ENCODE data around the gene GADD45G. TPM values are rescaled to one million over a fixed set of nuclear protein-coding genes. Genes with fewer than 3 reads are reported as not detected.

The GADD45G gene
- polyA plus RNA-seq, 1 donor from 2014 or later, result 161 TPM

GRCh38 chr9:89638359-89638758, 33.5 kb downstream of the GADD45G start:
- Histone ChIP-seq H4K20me1 (ENCODE audit: insufficient read depth) (no peaks in the 10 kb centered on the region), H2AFZ (ENCODE audit: low read depth, low read length) (no peak overlapping the region), H3K27me3 (ENCODE audit: insufficient read depth, low read depth, low read length) (no peaks in the 10 kb centered on the region), H3K9ac (ENCODE audit: low read length) (no peak overlapping the region), H3K9me3 (ENCODE audit: low read length) (no peaks in the 10 kb centered on the region), H3F3A (ENCODE audit: insufficient read depth, low read length, poor library complexity, severe bottlenecking) (no peaks in the 10 kb centered on the region), H3K79me2 (replicated peaks; ENCODE audit: insufficient read depth, low read length) (no peaks in the 10 kb centered on the region), H3K36me3 (ENCODE audit: insufficient read depth, low read length) (no peaks in the 10 kb centered on the region), H3K27ac (ENCODE audit: low read length) (no peak overlapping the region), H3K9me2 (ENCODE audit: insufficient read depth, low read length) (no peaks in the 10 kb centered on the region), H3K4me3 (ENCODE audit: low read length) (no peak overlapping the region), H3K4me2 (ENCODE audit: low read length) (no peak overlapping the region)
- TF ChIP-seq RAD21 (conservative IDR thresholded peaks at IDR 0.05) (no peak), POLR2AphosphoS5 (IDR thresholded peaks at IDR 0.05) (no peak), MXI1 (conservative IDR thresholded peaks at IDR 0.05; ENCODE audit: poor library complexity, severe bottlenecking) (no peak), EZH2 (IDR thresholded peaks at IDR 0.05; ENCODE audit: borderline replicate concordance, insufficient read depth, low read length, poor library complexity, severe bottlenecking) (no peak), CTCF (IDR thresholded peaks at IDR 0.05; ENCODE audit: poor library complexity, severe bottlenecking) (no peak), TAF1 (IDR thresholded peaks at IDR 0.05; ENCODE audit: low read depth) (no peak), EP300 (conservative IDR thresholded peaks at IDR 0.05; ENCODE audit: poor library complexity, severe bottlenecking) (no peak), SMC3 (conservative IDR thresholded peaks at IDR 0.05; ENCODE audit: poor library complexity) (no peak), REST (IDR thresholded peaks at IDR 0.05; ENCODE audit: borderline replicate concordance) (no peak)

- Histone ChIP-seq H3K27me3 (ENCODE audit: insufficient read depth, low read depth, low read length) (no peaks in the 10 kb centered on the region), H3K9ac (ENCODE audit: low read length) (no peak overlapping the region), H3K4me3 (ENCODE audit: low read length) (no peak overlapping the region), H2AFZ (ENCODE audit: low read depth, low read length) (no peak overlapping the region), H3K9me3 (ENCODE audit: low read length) (no peaks in the 10 kb centered on the region), H4K20me1 (ENCODE audit: insufficient read depth) (no peaks in the 10 kb centered on the region), H3K36me3 (ENCODE audit: insufficient read depth, low read length) (no peaks in the 10 kb centered on the region), H3K9me2 (ENCODE audit: insufficient read depth, low read length) (no peaks in the 10 kb centered on the region), H3K79me2 (replicated peaks; ENCODE audit: insufficient read depth, low read length) (no peaks in the 10 kb centered on the region), H3K27ac (ENCODE audit: low read length) (no peak overlapping the region), H3F3A (ENCODE audit: insufficient read depth, low read length, poor library complexity, severe bottlenecking) (no peaks in the 10 kb centered on the region), H3K4me2 (ENCODE audit: low read length) (no peak overlapping the region)
- TF ChIP-seq EZH2 (IDR thresholded peaks at IDR 0.05; ENCODE audit: borderline replicate concordance, insufficient read depth, low read length, poor library complexity, severe bottlenecking) (no peak), POLR2AphosphoS5 (IDR thresholded peaks at IDR 0.05) (no peak), EP300 (conservative IDR thresholded peaks at IDR 0.05; ENCODE audit: poor library complexity, severe bottlenecking) (no peak), CTCF (IDR thresholded peaks at IDR 0.05; ENCODE audit: poor library complexity, severe bottlenecking) (no peak), TAF1 (IDR thresholded peaks at IDR 0.05; ENCODE audit: low read depth) (no peak), REST (IDR thresholded peaks at IDR 0.05; ENCODE audit: borderline replicate concordance) (no peak), RAD21 (conservative IDR thresholded peaks at IDR 0.05) (no peak), MXI1 (conservative IDR thresholded peaks at IDR 0.05; ENCODE audit: poor library complexity, severe bottlenecking) (no peak), SMC3 (conservative IDR thresholded peaks at IDR 0.05; ENCODE audit: poor library complexity) (no peak)
Observed at GRCh38 chr9:89638893-89639292, 34.1 kb downstream of the GADD45G start.
